Measurements from ENCODE around the gene TECPR1. TPM values are rescaled to one million over a fixed set of nuclear protein-coding genes. Genes with fewer than 3 reads are reported as not detected.

The TECPR1 gene
- total and polyA plus RNA-seq, 2 of the 8 experiments (the other 6 are each of a cell fraction or from before 2014, with no cell fraction given) = 1.3 to 11.1 TPM

DNA sequence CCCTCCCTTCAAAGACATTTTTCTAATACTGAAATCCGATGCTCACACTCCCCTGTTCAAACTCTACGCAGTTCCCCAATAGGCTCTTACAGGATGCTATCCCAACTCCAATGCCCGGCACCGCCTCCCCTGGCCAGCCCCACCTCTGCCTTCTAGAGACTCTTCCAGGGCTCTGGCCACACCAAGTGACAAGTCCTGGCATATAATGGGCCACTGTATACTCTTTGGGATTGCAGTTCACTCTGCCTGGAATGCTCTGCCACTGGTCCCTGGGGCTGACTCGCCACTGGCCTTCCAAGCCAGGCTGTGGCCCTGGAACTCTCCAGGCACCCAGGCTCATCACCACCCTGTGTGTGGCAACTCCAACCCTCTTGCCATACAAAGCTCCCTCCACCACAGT, 26.4 kb upstream of the TECPR1 start:
- TF ChIP-seq POLR2AphosphoS5 (IDR thresholded peaks at IDR 0.05; ENCODE audit: low read depth, low read length) (no peak), BCL11A (IDR thresholded peaks at IDR 0.05; ENCODE audit: low read depth in 2 of 2, low read length in 2 of 2) (no peak), GABPA (IDR thresholded peaks at IDR 0.05; ENCODE audit: borderline replicate concordance, insufficient read depth, low read length) (no peak), POLR2A (IDR thresholded peaks at IDR 0.05; ENCODE audit: control extremely low read depth in 1 of 2, low read depth in 2 of 2, low read length in 2 of 2) (no peak), KDM1A (IDR thresholded peaks at IDR 0.05; ENCODE audit: borderline replicate concordance, low read length) (no peak), ASH2L (IDR thresholded peaks at IDR 0.05; ENCODE audit: low read length) (no peak)
- TF ChIP-seq, protein P1, sequence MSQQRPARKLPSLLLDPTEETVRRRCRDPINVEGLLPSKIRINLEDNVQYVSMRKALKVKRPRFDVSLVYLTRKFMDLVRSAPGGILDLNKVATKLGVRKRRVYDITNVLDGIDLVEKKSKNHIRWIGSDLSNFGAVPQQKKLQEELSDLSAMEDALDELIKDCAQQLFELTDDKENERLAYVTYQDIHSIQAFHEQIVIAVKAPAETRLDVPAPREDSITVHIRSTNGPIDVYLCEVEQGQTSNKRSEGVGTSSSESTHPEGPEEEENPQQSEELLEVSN (IDR thresholded peaks at IDR 0.05) = no peak
- Histone ChIP-seq H3K23me2 (ENCODE audit: low read depth, low read length) (peaks cover 5% of the 10 kb centered on the region; the same call in 1 of the 2 replicates), H3K14ac (ENCODE audit: insufficient read length) (no peak overlapping the region), H2BK120ac (replicated peaks; ENCODE audit: low read depth, low read length) (no peak overlapping the region), H4K91ac (replicated peaks; ENCODE audit: insufficient read length, low read length) (no peak overlapping the region), H2BK5ac (ENCODE audit: low read depth, low read length) (no peak overlapping the region), H3K23ac (ENCODE audit: insufficient read length) (no peak overlapping the region), H3K9ac (replicated peaks in 1 of 4; ENCODE audit: extremely low read depth in 1 of 4, low read depth in 3 of 4, low read length in 3 of 4) (no peak overlapping the region), H3K56ac (replicated peaks; ENCODE audit: insufficient read length, low read depth, low read length) (no peak overlapping the region), H2BK20ac (ENCODE audit: low read length) (no peak overlapping the region), H4K20me1 (replicated peaks in 1 of 2; ENCODE audit: control insufficient read depth in 1 of 2, insufficient read depth in 2 of 2, low read length in 2 of 2) (peaks cover 3 to 4% of the 10 kb centered on the region in 2 experiments), H2AK5ac (ENCODE audit: low read depth, low read length) (no peak overlapping the region), H3K4me2 (ENCODE audit: insufficient read depth in 1 of 2, low read depth in 2 of 2, low read length in 2 of 2) (no peak overlapping the region), H3K79me2 (ENCODE audit: control insufficient read depth in 1 of 2, insufficient read depth in 2 of 2, low read length in 2 of 2) (peaks cover 5 to 14% of the 10 kb centered on the region in 2 experiments; a peak in 3 of 4 replicates), H3K27me3 (replicated peaks in 1 of 4; ENCODE audit: control insufficient read depth in 3 of 4, extremely low read depth in 1 of 4, insufficient read depth in 3 of 4, low read length in 3 of 4) (no peaks in the 10 kb centered on the region), H3K36me3 (ENCODE audit: control insufficient read depth in 2 of 4, insufficient read depth in 4 of 4, low read length in 3 of 4) (no peaks in the 10 kb centered on the region), H2AFZ (ENCODE audit: low read length) (no peak overlapping the region), H2BK12ac (ENCODE audit: low read depth, low read length) (no peak overlapping the region), H3K18ac (ENCODE audit: extremely low read depth, low read length) (no peak overlapping the region), H3K4ac (replicated peaks; ENCODE audit: insufficient read length, low read depth, low read length) (no peak overlapping the region), H3K9me3 (ENCODE audit: insufficient read depth in 2 of 2, low read depth in 1 of 2, low read length in 1 of 2) (no peaks in the 10 kb centered on the region), H3K27ac (ENCODE audit: low read depth, low read length) (no peak overlapping the region), H3K79me1 (ENCODE audit: low read depth, low read length) (no peaks in the 10 kb centered on the region), H3K4me3 (ENCODE audit: extremely low read depth in 1 of 4, insufficient read depth in 2 of 4, low read depth in 3 of 4, low read length in 4 of 4) (no peak overlapping the region), H4K5ac (ENCODE audit: insufficient read length, low read depth, low read length) (no peak overlapping the region), H3K4me1 (replicated peaks in 1 of 4; ENCODE audit: control insufficient read depth in 3 of 4, insufficient read depth in 4 of 4, low read length in 3 of 4) (peaks cover 3 to 7% (median 4%) of the 10 kb centered on the region in 4 experiments; a peak in 4 of 7 replicates), H4K8ac (ENCODE audit: extremely low read depth, insufficient read depth, low read length) (no peak overlapping the region), H2BK15ac (ENCODE audit: low read length) (0 out of 2 replicates have a peak overlapping the region, but pooled peaks have one; percentile 81)
- CTCF ChIA-PET (ENCODE audit: partially characterized antibody) = interaction anchor here (1.2 kb wide), 1 partner anchor 12 kb away, joined by 4 read pairs; no protein-coding TSS in a partner anchor
- 91% methylated on average over 5 of the region's 5 CpGs; no CpG with 5 or more reads in 1 of the 2 experiments for WGBS, 2 experiments (ENCODE audit: extremely low coverage in 1 of 2, insufficient coverage in 1 of 2, insufficient read length in 1 of 2, insufficient replicate concordance in 2 of 2, low coverage in 1 of 2, low lambda C conversion rate in 2 of 2, missing lambda C conversion rate in 1 of 2)
- DNase-seq (ENCODE audit: low read depth in 1 of 2, low spot score in 2 of 2) (no peak), FAIRE-seq (no peak)
- POLR2A ChIA-PET (ENCODE audit: partially characterized antibody) = interaction anchor here (1.5 to 1.6 kb wide), 2 partner anchors 10 to 122 kb away, joined by 4 to 7 read pairs; partner anchors contain the start of gene BAIAP2L1
